Neural cell (in vitro differentiated cells): ENCODE data around the gene RSPH1. TPM values are rescaled to one million over a fixed set of nuclear protein-coding genes. Genes with fewer than 3 reads are reported as not detected.

ENCODE experiments used
- H2AFZ ChIP-seq: fragments of 200-600, 300-800 bp; sonication (generic), shearing (Covaris generic); 2 replicates; pipeline ENCODE4 v1.6.0; 2014; ENCODE audit warnings: low read depth, mild to moderate bottlenecking, antibody characterized with exemption, low read length, moderate library complexity
- H3F3A ChIP-seq: fragments of 200-600 bp; shearing (Covaris generic); 2 replicates; pipeline ENCODE4 v1.6.1; 2016; ENCODE audit warnings: mild to moderate bottlenecking, moderate library complexity, mixed read lengths, antibody characterized with exemption, low read length; ENCODE audit not compliant: insufficient read depth, poor library complexity, severe bottlenecking
- H3K27ac ChIP-seq: fragments of 200-600, 300-800 bp; sonication (generic), shearing (Covaris generic); 2 replicates; pipeline ENCODE4 v1.5.1; 2014; ENCODE audit warnings: mild to moderate bottlenecking, low read length, moderate library complexity
- H3K27me3 ChIP-seq: fragments of 300-800, 200-600 bp; sonication (generic), shearing (Covaris generic); 2 replicates; pipeline ENCODE4 v1.6.0; 2014; ENCODE audit warnings: mild to moderate bottlenecking, low read depth, low read length, moderate library complexity; ENCODE audit not compliant: insufficient read depth
- H3K36me3 ChIP-seq: fragments of 300-800, 200-600 bp; sonication (generic), shearing (Covaris generic); 2 replicates; pipeline ENCODE4 v1.5.1; 2014; ENCODE audit warnings: mild to moderate bottlenecking, antibody characterized with exemption, low read length, moderate library complexity; ENCODE audit not compliant: insufficient read depth
- H3K4me2 ChIP-seq: fragments of 300-800, 200-600 bp; sonication (generic), shearing (Covaris generic); 2 replicates; pipeline ENCODE4 v1.6.0; 2014; ENCODE audit warnings: mild to moderate bottlenecking, low read length
- H3K4me3 ChIP-seq: fragments of 300-800, 200-600 bp; sonication (generic), shearing (Covaris generic); 2 replicates; pipeline ENCODE4 v1.5.1; 2014; ENCODE audit warnings: mild to moderate bottlenecking, low read length, moderate library complexity
- H3K79me2 ChIP-seq: fragments of 200-600 bp; shearing (Covaris generic); replicated peaks from 2 replicates; pipeline ENCODE4 v1.6.0; 2014; ENCODE audit warnings: mild to moderate bottlenecking, low read length, moderate library complexity; ENCODE audit not compliant: insufficient read depth
- H3K9ac ChIP-seq: fragments of 300-800, 200-600 bp; sonication (generic), shearing (Covaris generic); 2 replicates; pipeline ENCODE4 v1.6.1; 2016; ENCODE audit warnings: mild to moderate bottlenecking, low read length, mixed read lengths
- H3K9me2 ChIP-seq: fragments of 200-600 bp; shearing (Covaris generic); 2 replicates; pipeline ENCODE4 v1.6.1; 2016; ENCODE audit warnings: mild to moderate bottlenecking, low read length, mixed read lengths; ENCODE audit not compliant: insufficient read depth
- H3K9me3 ChIP-seq: fragments of 200-600, 300-800 bp; sonication (generic), shearing (Covaris generic); 2 replicates; pipeline ENCODE4 v1.6.1; 2016; ENCODE audit warnings: mild to moderate bottlenecking, mixed run types, low read length, moderate library complexity, mixed read lengths
- H4K20me1 ChIP-seq: fragments of 200-600 bp; shearing (Covaris generic); 2 replicates; pipeline ENCODE4 v1.6.1; 2016; ENCODE audit warnings: mild to moderate bottlenecking, mixed run types; ENCODE audit not compliant: insufficient read depth
- EP300 ChIP-seq: fragments of 450-650 bp; conservative IDR thresholded peaks from 2 replicates; pipeline ENCODE4 v1.6.1; 2014; ENCODE audit warnings: antibody characterized with exemption, mild to moderate bottlenecking, moderate library complexity; ENCODE audit not compliant: poor library complexity, severe bottlenecking
- EZH2 ChIP-seq: fragments of 200-600, 300-800 bp; shearing (Covaris generic), sonication (generic); IDR thresholded peaks from 2 replicates; pipeline ENCODE4 v1.6.1; 2014; ENCODE audit warnings: antibody characterized with exemption, low read length, borderline replicate concordance, mild to moderate bottlenecking; ENCODE audit not compliant: insufficient read depth, poor library complexity, severe bottlenecking
- MXI1 ChIP-seq: fragments of 450-650 bp; conservative IDR thresholded peaks from 2 replicates; pipeline ENCODE4 v1.6.1; 2014; ENCODE audit warnings: antibody characterized with exemption, mild to moderate bottlenecking; ENCODE audit not compliant: poor library complexity, severe bottlenecking
- POLR2AphosphoS5 ChIP-seq: IDR thresholded peaks from 2 replicates; pipeline ENCODE4 v1.6.1; 2012
- RAD21 ChIP-seq: fragments of 450-650 bp; conservative IDR thresholded peaks from 2 replicates; pipeline ENCODE4 v1.6.1; 2014; ENCODE audit warnings: antibody characterized with exemption, mild to moderate bottlenecking, moderate library complexity
- REST ChIP-seq: IDR thresholded peaks from 2 replicates; pipeline ENCODE4 v1.6.1; 2012; ENCODE audit warnings: borderline replicate concordance
- SMC3 ChIP-seq: fragments of 450-650 bp; conservative IDR thresholded peaks from 2 replicates; pipeline ENCODE4 v1.6.1; 2014; ENCODE audit warnings: antibody characterized with exemption, mild to moderate bottlenecking, moderate library complexity; ENCODE audit not compliant: poor library complexity
- TAF1 ChIP-seq: IDR thresholded peaks from 2 replicates; pipeline ENCODE4 v1.6.1; 2012; ENCODE audit warnings: low read depth
- polyA plus RNA-seq: library from polyadenylated mRNA; depleted of rRNA; stranded (reverse); fragments of >200 nt; gene quantifications from 2 replicates; pipeline ENCODE4 v1.2.3, GENCODE V29; 2014
- TF ChIP-seq, protein P1 (sequence below): fragments of 450-650 bp; IDR thresholded peaks from 2 replicates; pipeline ENCODE4 v1.5.1; 2014; ENCODE audit warnings: antibody characterized with exemption, mild to moderate bottlenecking, moderate library complexity; ENCODE audit not compliant: poor library complexity, severe bottlenecking

RSPH1 gene
- polyA plus RNA-seq, 1 donor from 2014 or later: 1.3 TPM

DNA sequence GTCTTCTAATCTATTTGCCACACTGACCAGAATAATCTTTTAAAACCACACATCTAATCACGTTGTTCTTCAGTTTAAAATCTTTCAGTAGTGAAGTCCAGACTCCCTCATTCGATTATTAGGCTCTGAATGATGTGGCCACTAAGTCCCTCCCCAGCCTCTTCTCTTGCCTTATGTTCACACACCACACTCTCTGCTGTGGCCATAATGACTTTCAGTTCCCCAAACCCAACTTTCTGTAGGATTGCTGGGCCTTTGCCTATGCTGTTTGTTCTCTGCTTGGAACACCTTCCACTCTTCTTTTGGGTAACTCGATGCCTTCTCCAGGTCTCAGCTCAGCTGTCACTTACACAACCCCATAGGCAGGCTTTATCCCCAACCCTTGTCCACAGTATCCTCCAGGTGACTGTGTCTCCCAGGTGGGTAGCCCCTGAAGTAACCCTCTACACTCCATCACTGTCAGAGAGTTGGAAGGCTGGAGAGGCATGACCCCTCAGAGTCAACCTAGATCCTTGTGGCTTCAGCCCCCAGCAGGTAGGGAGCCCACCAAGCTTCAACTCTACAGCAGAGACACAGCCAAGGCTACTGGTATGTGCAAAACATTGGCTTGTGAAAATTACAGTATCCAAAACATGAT is 9.2 kb upstream of the RSPH1 start:
- H3F3A ChIP-seq: no peaks in the 10 kb centered on the region
- TF ChIP-seq EZH2 (no peak), POLR2AphosphoS5 (no peak), MXI1 (no peak), REST (no peak), EP300 (no peak), SMC3 (no peak), TAF1 (no peak), RAD21 (no peak)
- TF ChIP-seq, protein P1, sequence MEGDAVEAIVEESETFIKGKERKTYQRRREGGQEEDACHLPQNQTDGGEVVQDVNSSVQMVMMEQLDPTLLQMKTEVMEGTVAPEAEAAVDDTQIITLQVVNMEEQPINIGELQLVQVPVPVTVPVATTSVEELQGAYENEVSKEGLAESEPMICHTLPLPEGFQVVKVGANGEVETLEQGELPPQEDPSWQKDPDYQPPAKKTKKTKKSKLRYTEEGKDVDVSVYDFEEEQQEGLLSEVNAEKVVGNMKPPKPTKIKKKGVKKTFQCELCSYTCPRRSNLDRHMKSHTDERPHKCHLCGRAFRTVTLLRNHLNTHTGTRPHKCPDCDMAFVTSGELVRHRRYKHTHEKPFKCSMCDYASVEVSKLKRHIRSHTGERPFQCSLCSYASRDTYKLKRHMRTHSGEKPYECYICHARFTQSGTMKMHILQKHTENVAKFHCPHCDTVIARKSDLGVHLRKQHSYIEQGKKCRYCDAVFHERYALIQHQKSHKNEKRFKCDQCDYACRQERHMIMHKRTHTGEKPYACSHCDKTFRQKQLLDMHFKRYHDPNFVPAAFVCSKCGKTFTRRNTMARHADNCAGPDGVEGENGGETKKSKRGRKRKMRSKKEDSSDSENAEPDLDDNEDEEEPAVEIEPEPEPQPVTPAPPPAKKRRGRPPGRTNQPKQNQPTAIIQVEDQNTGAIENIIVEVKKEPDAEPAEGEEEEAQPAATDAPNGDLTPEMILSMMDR: no peak
- no peak overlapping the region for H3K27ac ChIP-seq
- no peaks in the 10 kb centered on the region for H3K9me3 ChIP-seq
- no peak overlapping the region for H3K4me3 ChIP-seq
- H3K79me2 ChIP-seq: no peaks in the 10 kb centered on the region
- no peak overlapping the region for H2AFZ ChIP-seq
- no peaks in the 10 kb centered on the region for H3K9me2 ChIP-seq
- H4K20me1 ChIP-seq: no peaks in the 10 kb centered on the region
- H3K9ac ChIP-seq: no peak overlapping the region
- H3K36me3 ChIP-seq: no peaks in the 10 kb centered on the region
- no peak overlapping the region for H3K4me2 ChIP-seq
- H3K27me3 ChIP-seq: no peaks in the 10 kb centered on the region

DNA sequence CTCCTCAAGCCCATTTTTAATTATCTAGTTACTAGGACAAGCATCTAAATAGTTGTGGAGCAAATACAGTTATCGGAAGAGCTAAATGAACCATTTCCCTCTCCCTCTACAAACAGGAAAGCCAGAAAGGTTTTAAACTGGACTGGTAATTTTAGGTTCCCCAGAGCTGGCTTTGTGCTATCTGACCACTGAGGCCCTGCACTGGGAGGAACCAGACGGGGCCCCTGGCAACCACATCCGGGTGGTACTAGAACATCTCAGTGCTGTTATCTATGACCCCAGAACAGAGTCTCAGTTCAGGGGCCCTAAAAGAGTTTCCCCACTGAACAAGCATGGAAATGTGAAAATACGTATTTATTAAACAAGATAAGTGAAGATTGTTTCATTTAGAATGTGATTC is 7.7 kb upstream of the RSPH1 start:
- Histone ChIP-seq H3K27me3 (no peaks in the 10 kb centered on the region), H3K4me2 (no peak overlapping the region), H4K20me1 (no peaks in the 10 kb centered on the region), H2AFZ (no peak overlapping the region), H3K9me2 (no peaks in the 10 kb centered on the region), H3K79me2 (no peaks in the 10 kb centered on the region), H3K27ac (no peak overlapping the region), H3K9ac (no peak overlapping the region), H3K9me3 (no peaks in the 10 kb centered on the region), H3K4me3 (no peak overlapping the region), H3F3A (no peaks in the 10 kb centered on the region), H3K36me3 (no peaks in the 10 kb centered on the region)
- no peak for TF ChIP-seq SMC3
- no peak for TF ChIP-seq EP300
- TF ChIP-seq EZH2: no peak
